GM23338 (cell line): ENCODE data around the gene FCRL3. TPM values are rescaled to one million over a fixed set of nuclear protein-coding genes. Genes with fewer than 3 reads are reported as not detected.

ENCODE experiments used
- ATAC-seq: fragments of 200-7000 bp; cut with Tn5 transposase; 3 replicates; pipeline ENCODE4 v1.9.1; 2020
- DNase-seq: peaks from one replicate; pipeline ENCODE4 v3.0.0-alpha.2; 2015; ENCODE audit warnings: low spot score
- H2AFZ ChIP-seq: fragments of 200-600 bp; sonication (generic); 2 replicates; pipeline ENCODE4 v1.8.0; 2016; ENCODE audit warnings: antibody characterized with exemption, mild to moderate bottlenecking, moderate library complexity
- H3F3A ChIP-seq: fragments of 200-600 bp; sonication (generic); replicated peaks from 2 replicates; pipeline ENCODE4 v1.8.0; 2017; ENCODE audit warnings: antibody characterized with exemption, mixed run types, low read depth
- H3K27ac ChIP-seq: fragments of 200-600 bp; sonication (generic); 2 replicates; pipeline ENCODE4 v1.6.1; 2016; ENCODE audit warnings: low read depth
- H3K27me3 ChIP-seq: fragments of 200-600 bp; sonication (generic); 2 replicates; pipeline ENCODE4 v1.8.0; 2016; ENCODE audit warnings: mild to moderate bottlenecking, mixed run types, moderate library complexity; ENCODE audit not compliant: insufficient read depth
- H3K36me3 ChIP-seq: fragments of 200-600 bp; sonication (generic); 2 replicates; pipeline ENCODE4 v1.8.0; 2016; ENCODE audit warnings: mild to moderate bottlenecking; ENCODE audit not compliant: insufficient read depth
- H3K4me1 ChIP-seq: fragments of 200-600 bp; sonication (generic); 2 replicates; pipeline ENCODE4 v1.8.0; 2016; ENCODE audit warnings: mild to moderate bottlenecking, moderate library complexity; ENCODE audit not compliant: insufficient read depth
- H3K4me2 ChIP-seq: fragments of 200-600 bp; sonication (generic); 2 replicates; pipeline ENCODE4 v1.7.1; 2017; ENCODE audit warnings: mixed run types
- H3K4me3 ChIP-seq: fragments of 200-600 bp; sonication (generic); 2 replicates; pipeline ENCODE4 v1.6.1; 2016; ENCODE audit warnings: mixed run types
- H3K79me2 ChIP-seq: fragments of 200-600 bp; sonication (generic); replicated peaks from 2 replicates; pipeline ENCODE4 v1.8.0; 2017; ENCODE audit warnings: mild to moderate bottlenecking; ENCODE audit not compliant: insufficient read depth
- H3K9me2 ChIP-seq: fragments of 200-600 bp; sonication (generic); 2 replicates; pipeline ENCODE4 v1.8.0; 2017; ENCODE audit not compliant: insufficient read depth
- H4K20me1 ChIP-seq: fragments of 200-600 bp; sonication (generic); replicated peaks from 2 replicates; pipeline ENCODE4 v1.8.0; 2017; ENCODE audit warnings: mild to moderate bottlenecking; ENCODE audit not compliant: insufficient read depth
- H3K27ac Mint-ChIP-seq: 2 replicates; pipeline ENCODE4 v1.8.0; 2020; ENCODE audit warnings: inconsistent platforms, mild to moderate bottlenecking, moderate library complexity, mixed read lengths
- H3K27me3 Mint-ChIP-seq: 3 replicates; pipeline ENCODE4 v1.8.0; 2022; ENCODE audit warnings: low read depth, mild to moderate bottlenecking, moderate library complexity, mixed read lengths, inconsistent platforms; ENCODE audit not compliant: insufficient read depth, poor library complexity
- H3K36me3 Mint-ChIP-seq: 3 replicates; pipeline ENCODE4 v1.8.0; 2021; ENCODE audit warnings: low read depth, mild to moderate bottlenecking, inconsistent platforms, moderate library complexity, mixed read lengths
- H3K4me1 Mint-ChIP-seq: 3 replicates; pipeline ENCODE4 v1.8.0; 2020; ENCODE audit warnings: mild to moderate bottlenecking, inconsistent platforms, mixed read lengths
- H3K4me3 Mint-ChIP-seq: 3 replicates; pipeline ENCODE4 v1.8.0; 2021; ENCODE audit warnings: moderate library complexity, mild to moderate bottlenecking, inconsistent platforms, mixed read lengths
- H3K9me3 Mint-ChIP-seq: 3 replicates; pipeline ENCODE4 v1.8.0; 2020; ENCODE audit warnings: moderate library complexity, mild to moderate bottlenecking, inconsistent platforms, mixed read lengths
- CREB1 ChIP-seq: fragments of 250-450 bp; sonication (Bioruptor Pico); IDR thresholded peaks from 2 replicates; pipeline ENCODE4 v1.5.0; 2020; ENCODE audit warnings: low read depth, mild to moderate bottlenecking, moderate library complexity
- CTCF ChIP-seq, 2 experiments: fragments of 200-600 bp in 1 of 2; sonication (generic) in 1 of 2; conservative IDR thresholded peaks; 2 replicates each; pipeline versions ENCODE4 v1.5.1 to v1.6.1; 2016 to 2017; ENCODE audit warnings: antibody characterized with exemption in 2 of 2, low read depth in 2 of 2, mild to moderate bottlenecking in 2 of 2, moderate library complexity in 1 of 2
- EZH2 ChIP-seq: fragments of 200-600 bp; sonication (generic); IDR thresholded peaks from one replicate; pipeline ENCODE4 v1.8.0; 2017; ENCODE audit warnings: antibody characterized with exemption, mild to moderate bottlenecking, low read depth; ENCODE audit not compliant: unreplicated experiment
- JUNB ChIP-seq: IDR thresholded peaks from one replicate; pipeline ENCODE4 v1.6.1; 2016; ENCODE audit warnings: antibody characterized with exemption; ENCODE audit not compliant: unreplicated experiment
- NANOG ChIP-seq: IDR thresholded peaks from 2 replicates; pipeline ENCODE4 v1.6.1; 2016; ENCODE audit warnings: antibody characterized with exemption, borderline replicate concordance
- POLR2AphosphoS5 ChIP-seq: IDR thresholded peaks from 2 replicates; pipeline ENCODE4 v1.6.1; 2016; ENCODE audit warnings: antibody characterized with exemption, low read depth
- ZNF331 ChIP-seq: fragments of 250-450 bp; sonication (Bioruptor Pico); IDR thresholded peaks from 2 replicates; pipeline ENCODE4 v1.5.0; 2020; ENCODE audit warnings: low read depth, mild to moderate bottlenecking, moderate library complexity
- ZNF462 ChIP-seq: fragments of 250-450 bp; sonication (Bioruptor Pico); IDR thresholded peaks from 2 replicates; pipeline ENCODE4 v1.5.0; 2020; ENCODE audit warnings: mild to moderate bottlenecking, moderate library complexity
- polyA plus RNA-seq: library from polyadenylated mRNA; unstranded; fragments of >200 nt; fragmentation: Nextera tagmentation; extraction: Ambion mirVana; gene quantifications from 2 replicates; pipeline ENCODE4 v1.2.1, GENCODE V29; 2016
- total RNA-seq: library from RNA; depleted of rRNA; stranded (reverse); fragments of >200 nt; shearing (Covaris generic); gene quantifications from 2 replicates; pipeline ENCODE4 v1.2.3, GENCODE V29; 2014

The FCRL3 gene
- total and polyA plus RNA-seq, 2 experiments from 2014 or later = not detected

- no peak for TF ChIP-seq ZNF462 (CRISPR knock-in tag)
- TF ChIP-seq ZNF331 (CRISPR knock-in tag) = no peak
- TF ChIP-seq EZH2 = no peak
- no peak for TF ChIP-seq JUNB
Observed at GRCh38 chr1:157678721-157679120, 21.8 kb downstream of the FCRL3 start (continued).

GRCh38 chr1:157673008-157673407, 27.6 kb downstream of the FCRL3 start:
- no peaks in the 10 kb centered on the region for H3K27me3 Mint-ChIP-seq
- ATAC-seq (no peak), DNase-seq (no peak)
- no peak overlapping the region for H3K4me3 ChIP-seq
- no peak overlapping the region for H3K27ac ChIP-seq
- no peaks in the 10 kb centered on the region for H3F3A ChIP-seq
- H3K36me3 ChIP-seq = no peaks in the 10 kb centered on the region
- H3K9me2 ChIP-seq = no peaks in the 10 kb centered on the region
- H3K79me2 ChIP-seq = no peaks in the 10 kb centered on the region
- H3K4me1 Mint-ChIP-seq = peaks cover 7% of the 10 kb centered on the region
- peaks cover 17% of the 10 kb centered on the region for H3K36me3 Mint-ChIP-seq
- H2AFZ ChIP-seq = no peak overlapping the region
- H3K9me3 Mint-ChIP-seq = peaks cover 40% of the 10 kb centered on the region
- no peaks in the 10 kb centered on the region; the same call in 1 of the 2 replicates for H3K4me1 ChIP-seq
- no peak overlapping the region for H3K4me2 ChIP-seq
- no peaks in the 10 kb centered on the region for H4K20me1 ChIP-seq
- H3K27me3 ChIP-seq = no peaks in the 10 kb centered on the region
- no peak overlapping the region for H3K27ac Mint-ChIP-seq
- H3K4me3 Mint-ChIP-seq = no peak overlapping the region
- TF ChIP-seq EZH2 (no peak), CREB1 (CRISPR knock-in tag) (no peak), ZNF462 (CRISPR knock-in tag) (no peak), JUNB (no peak), NANOG (no peak), POLR2AphosphoS5 (no peak), CTCF (conservative IDR thresholded peaks at IDR 0.05; ENCODE audit: low read depth in 2 of 2) (no peak), ZNF331 (CRISPR knock-in tag) (no peak)
